ENCODE data around the gene SEPTIN10.

GRCh38 chr2:109631741-109632140 is 18.0 kb upstream of the SEPTIN10 start:
- TF ChIP-seq ZBTB40 (IDR thresholded peaks at IDR 0.05), result no peak
- no peak for TF ChIP-seq ZBTB40 (CRISPR knock-in tag; IDR thresholded peaks at IDR 0.05)
- TF ChIP-seq MBD1 (CRISPR knock-in tag; IDR thresholded peaks at IDR 0.05), result no peak
- no peak for TF ChIP-seq ZNF407 (IDR thresholded peaks at IDR 0.05; ENCODE audit: low read depth)
- TF ChIP-seq CTCF (IDR thresholded peaks at IDR 0.05 in 2 of 3, conservative IDR thresholded peaks at IDR 0.05 in 1 of 3; ENCODE audit: insufficient read depth in 2 of 3, low read depth in 1 of 3, low read length in 3 of 3), result no peak
- TF ChIP-seq TCFL5 (CRISPR knock-in tag; conservative IDR thresholded peaks at IDR 0.05), result no peak
- no peak for TF ChIP-seq EZH2 (IDR thresholded peaks at IDR 0.05; ENCODE audit: borderline replicate concordance, low read depth, low read length)
- TF ChIP-seq JUNB (CRISPR knock-in tag; conservative IDR thresholded peaks at IDR 0.05), result no peak
- TF ChIP-seq ZFP36 (IDR thresholded peaks at IDR 0.05; ENCODE audit: low read depth, low read length, partially characterized antibody), result no peak
- TF ChIP-seq ZNF121 (CRISPR knock-in tag; conservative IDR thresholded peaks at IDR 0.05), result no peak
- TF ChIP-seq POLR2A (conservative IDR thresholded peaks at IDR 0.05), result no peak
- TF ChIP-seq RAD51 (IDR thresholded peaks at IDR 0.05; ENCODE audit: borderline replicate concordance, low read depth), result no peak
- no peak for TF ChIP-seq JUN (IDR thresholded peaks at IDR 0.05; ENCODE audit: borderline replicate concordance, low read depth, low read length)
- TF ChIP-seq JUN (CRISPR knock-in tag; IDR thresholded peaks at IDR 0.05; ENCODE audit: borderline replicate concordance), result no peak
- no peak for TF ChIP-seq MEF2A (IDR thresholded peaks at IDR 0.05; ENCODE audit: control insufficient read depth, low read depth, low read length)

Data from K562 (cell line).